PC-9 (cell line): ENCODE results near the gene TCEAL1. TPM values are rescaled to one million over a fixed set of nuclear protein-coding genes. Genes with fewer than 3 reads are reported as not detected.

Experiments
- BruUV-seq: library from RNA; stranded (reverse); fragments of 400-500 nt; replicated peaks from 2 replicates; lab custom pipeline; 2021; lab: Mats Ljungman, UMichigan
- CTCF ChIA-PET: fragments of 300-600 bp; sonication (Branson Sonifier 250); formaldehyde crosslinking; loops from one replicate; lab custom pipeline; 2022; ENCODE audit warnings: antibody characterized with exemption; lab: Charles Lee
- POLR2A ChIA-PET: fragments of 300-600 bp; sonication (Branson Sonifier 250); formaldehyde crosslinking; loops from one replicate; lab custom pipeline; 2022; ENCODE audit warnings: antibody characterized with exemption; ENCODE audit not compliant: unreplicated experiment; lab: Charles Lee
- DNase-seq, 2 experiments: peaks; one replicate each; pipeline versions ENCODE4 v3.0.0 to v3.0.0-alpha.2; 2015 to 2022; ENCODE audit warnings: mixed read lengths in 1 of 2
- H2AFZ ChIP-seq: fragments of 200-600 bp; sonication (generic); 2 replicates; pipeline ENCODE4 v1.8.1; 2017; ENCODE audit warnings: antibody characterized with exemption
- H3F3A ChIP-seq: fragments of 200-600 bp; sonication (generic); 2 replicates; pipeline ENCODE4 v1.8.1; 2017; ENCODE audit warnings: antibody characterized with exemption, mild to moderate bottlenecking, low read depth; ENCODE audit not compliant: insufficient read depth
- H3K27ac ChIP-seq: fragments of 200-600 bp; sonication (generic); 2 replicates; pipeline ENCODE4 v1.6.1; 2016; ENCODE audit warnings: mixed run types
- H3K27me3 ChIP-seq: fragments of 200-600 bp; sonication (generic); 2 replicates; pipeline ENCODE4 v1.6.1; 2016; ENCODE audit warnings: low read depth, mixed run types; ENCODE audit not compliant: insufficient read depth
- H3K36me3 ChIP-seq: fragments of 200-600 bp; sonication (generic); 2 replicates; pipeline ENCODE4 v1.6.1; 2016; ENCODE audit warnings: low read depth, mixed run types
- H3K4me1 ChIP-seq: fragments of 200-600 bp; sonication (generic); replicated peaks from 2 replicates; pipeline ENCODE4 v1.6.1; 2016; ENCODE audit warnings: mixed run types; ENCODE audit not compliant: insufficient read depth
- H3K4me2 ChIP-seq: fragments of 200-600 bp; sonication (generic); 2 replicates; pipeline ENCODE4 v1.6.1; 2017; ENCODE audit warnings: mixed run types
- H3K4me3 ChIP-seq: fragments of 200-600 bp; sonication (generic); 2 replicates; pipeline ENCODE4 v1.6.1; 2016; ENCODE audit warnings: mixed run types
- H3K79me2 ChIP-seq: fragments of 200-600 bp; sonication (generic); 2 replicates; pipeline ENCODE4 v1.6.1; 2017; ENCODE audit warnings: low read depth, mixed run types
- H3K9me2 ChIP-seq: fragments of 200-600 bp; sonication (generic); 2 replicates; pipeline ENCODE4 v1.8.1; 2017; ENCODE audit warnings: mild to moderate bottlenecking; ENCODE audit not compliant: insufficient read depth
- H3K9me3 ChIP-seq: fragments of 200-600 bp; sonication (generic); 2 replicates; pipeline ENCODE4 v1.8.1; 2016; ENCODE audit warnings: low read depth; ENCODE audit not compliant: insufficient read depth
- H4K20me1 ChIP-seq: fragments of 200-600 bp; sonication (generic); 2 replicates; pipeline ENCODE4 v1.8.1; 2017; ENCODE audit not compliant: insufficient read depth
- CTCF ChIP-seq: fragments of 200-600 bp; sonication (generic); conservative IDR thresholded peaks from 2 replicates; pipeline ENCODE4 v1.6.1; 2017; ENCODE audit warnings: mixed run types, antibody characterized with exemption, mild to moderate bottlenecking, moderate library complexity
- EZH2 ChIP-seq: fragments of 200-600 bp; sonication (generic); IDR thresholded peaks from 2 replicates; pipeline ENCODE4 v1.8.0; 2017; ENCODE audit warnings: antibody characterized with exemption, low read depth
- intact Hi-C: fragments of 100-400 bp; cut with micrococcal nuclease; formaldehyde crosslinking; loops from one replicate; pipeline ENCODE4 v1.10.0; 2022; ENCODE audit not compliant: unreplicated experiment
- total RNA-seq: library from RNA; stranded (reverse); gene quantifications from 2 replicates; pipeline ENCODE4 v1.2.3, GENCODE V29; 2021

TCEAL1 gene
- total RNA-seq, 1 experiment from 2014 or later, result 26.8 TPM

- Histone ChIP-seq H3K4me3 (no peak overlapping the region), H3K4me1 (peaks cover 43% of the 10 kb centered on the region), H3K9me3 (peaks cover 6% of the 10 kb centered on the region; the same call in 1 of the 2 replicates), H3K4me2 (no peak overlapping the region), H3K27me3 (no peaks in the 10 kb centered on the region), H3K27ac (peak overlapping the region; percentile 86), H4K20me1 (no peaks in the 10 kb centered on the region), H3K9me2 (no peaks in the 10 kb centered on the region), H2AFZ (no peak overlapping the region), H3K36me3 (peaks cover 4% of the 10 kb centered on the region; the same call in 1 of the 2 replicates), H3F3A (peaks cover 22% of the 10 kb centered on the region), H3K79me2 (peaks cover 3% of the 10 kb centered on the region; the same call in 1 of the 2 replicates)
- no TSS peak for BruUV-seq
- ChIA-PET POLR2A (no interaction called here), CTCF (no interaction called here)
- intact Hi-C loops, result no loop called here
- TF ChIP-seq EZH2 (no peak), CTCF (no peak)
- no peak for DNase-seq
Observed at GRCh38 chrX:103613362-103613890, 15.3 kb upstream of the TCEAL1 start.

- H3K27me3 ChIP-seq, result no peaks in the 10 kb centered on the region
- H4K20me1 ChIP-seq, result no peaks in the 10 kb centered on the region
- TF ChIP-seq CTCF (no peak), EZH2 (no peak)
- no peaks in the 10 kb centered on the region for H3K9me2 ChIP-seq
- H3K4me1 ChIP-seq, result peaks cover 43% of the 10 kb centered on the region
- no peak overlapping the region for H3K4me3 ChIP-seq
- ChIA-PET POLR2A (interaction anchor here (0.6 kb wide), 2 partner anchors 15 to 52 kb away, joined by 3 to 9 read pairs; no protein-coding TSS in a partner anchor), CTCF (interaction anchor here (0.7 kb wide), 1 partner anchor 15 kb away, joined by 4 read pairs; no protein-coding TSS in a partner anchor)
- H3K79me2 ChIP-seq, result peaks cover 9% of the 10 kb centered on the region
- peaks cover 4% of the 10 kb centered on the region; the same call in 1 of the 2 replicates for H3K36me3 ChIP-seq
- BruUV-seq, result no TSS peak
- peaks cover 6% of the 10 kb centered on the region; the same call in 1 of the 2 replicates for H3K9me3 ChIP-seq
- H3K4me2 ChIP-seq, result peak overlapping the region; percentile 54
- H3K27ac ChIP-seq, result peak overlapping the region; percentile 86
- no peak overlapping the region for H2AFZ ChIP-seq
- DNase-seq, result peak; percentile 52 to 81
- H3F3A ChIP-seq, result peaks cover 22% of the 10 kb centered on the region
- intact Hi-C loops, result loop anchor here (5.0 kb wide), 1 partner anchor 42 kb away; no protein-coding TSS in a partner anchor
Observed at GRCh38 chrX:103614999-103615398, 13.8 kb upstream of the TCEAL1 start.

- intact Hi-C loops, result loop anchor here (5.0 kb wide), 1 partner anchor 41 kb away; no protein-coding TSS in a partner anchor
- no peaks in the 10 kb centered on the region for H4K20me1 ChIP-seq
- H3K4me1 ChIP-seq, result peaks cover 43% of the 10 kb centered on the region
- H3F3A ChIP-seq, result peaks cover 22% of the 10 kb centered on the region
- DNase-seq, result no peak
- no peaks in the 10 kb centered on the region for H3K9me2 ChIP-seq
- H3K27ac ChIP-seq, result peak overlapping the region; percentile 86
- POLR2A ChIA-PET, result no interaction called here
- TF ChIP-seq EZH2 (no peak), CTCF (no peak)
- no TSS peak for BruUV-seq
- 0 out of 2 replicates have a peak overlapping the region, but pooled peaks have one; percentile 54 for H3K4me2 ChIP-seq
- peaks cover 9% of the 10 kb centered on the region for H3K79me2 ChIP-seq
- no peaks in the 10 kb centered on the region for H3K27me3 ChIP-seq
- H2AFZ ChIP-seq, result no peak overlapping the region
- H3K9me3 ChIP-seq, result peaks cover 6% of the 10 kb centered on the region; the same call in 1 of the 2 replicates
- H3K36me3 ChIP-seq, result peaks cover 4% of the 10 kb centered on the region; the same call in 1 of the 2 replicates
- CTCF ChIA-PET, result interaction anchor here (0.7 kb wide), 1 partner anchor 14 kb away, joined by 4 read pairs; no protein-coding TSS in a partner anchor
- no peak overlapping the region for H3K4me3 ChIP-seq
Observed at GRCh38 chrX:103615781-103616371, 12.9 kb upstream of the TCEAL1 start.
